Ectodermal cell (in vitro differentiated cells): Measurements from ENCODE around the gene MXRA7.

Source experiments
- H3K27ac ChIP-seq: 2 replicates; pipeline ENCODE4 v1.7.0; 2013; ENCODE audit warnings: mild to moderate bottlenecking, low read depth, low read length; ENCODE audit not compliant: insufficient read depth, poor library complexity, severe bottlenecking
- H3K27me3 ChIP-seq: 2 replicates; pipeline ENCODE4 v1.7.0; 2013; ENCODE audit warnings: mild to moderate bottlenecking, low read length; ENCODE audit not compliant: insufficient read depth, control insufficient read depth, poor library complexity, severe bottlenecking
- H3K36me3 ChIP-seq: one replicate; pipeline ENCODE4 v1.7.0; 2013; ENCODE audit warnings: low read length; ENCODE audit not compliant: control insufficient read depth, insufficient read depth
- H3K4me1 ChIP-seq: one replicate; pipeline ENCODE4 v1.7.0; 2013; ENCODE audit warnings: low read length; ENCODE audit not compliant: control insufficient read depth, insufficient read depth
- H3K4me3 ChIP-seq: 2 replicates; pipeline ENCODE4 v1.7.0; 2013; ENCODE audit warnings: low read depth, low read length, control low read depth; ENCODE audit not compliant: insufficient read depth
- H3K9me3 ChIP-seq: 2 replicates; pipeline ENCODE4 v1.7.0; 2013; ENCODE audit warnings: mild to moderate bottlenecking, low read length, moderate library complexity; ENCODE audit not compliant: control insufficient read depth
- WGBS, 2 experiments: methylation state at CpG; one replicate each; pipeline ENCODE4 v1.1.7; 2013; ENCODE audit warnings: missing lambda C conversion rate in 2 of 2; 5-methylcytosine and 5-hydroxymethylcytosine counted together

MXRA7 gene

DNA sequence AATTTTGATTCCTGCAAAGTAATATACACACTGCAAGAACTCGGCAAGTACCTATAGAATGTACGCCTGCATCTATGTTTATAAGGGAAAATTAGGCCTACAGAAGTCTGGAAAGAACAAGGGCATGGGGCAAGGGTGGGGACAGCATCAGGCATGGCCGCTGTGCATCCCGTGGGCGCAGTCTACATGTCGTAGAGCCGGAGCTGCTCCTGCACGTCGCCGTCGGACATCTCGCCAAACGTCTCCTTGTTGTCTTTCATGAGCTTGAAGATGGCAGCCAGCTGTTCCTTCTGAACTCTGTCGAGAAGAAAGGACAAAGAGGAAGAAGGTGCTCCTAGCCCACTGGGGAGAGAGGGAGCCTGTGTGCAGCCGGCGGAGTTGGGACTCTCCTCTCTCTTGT, 33.4 kb downstream of the MXRA7 start:
- 94 to 95% methylated on average over 16 of the region's 16 CpGs for WGBS, 2 experiments
- Histone ChIP-seq H3K27ac (no peak overlapping the region), H3K9me3 (no peaks in the 10 kb centered on the region), H3K4me1 (no peaks in the 10 kb centered on the region), H3K36me3 (no peaks in the 10 kb centered on the region), H3K27me3 (no peaks in the 10 kb centered on the region), H3K4me3 (no peak overlapping the region)

DNA sequence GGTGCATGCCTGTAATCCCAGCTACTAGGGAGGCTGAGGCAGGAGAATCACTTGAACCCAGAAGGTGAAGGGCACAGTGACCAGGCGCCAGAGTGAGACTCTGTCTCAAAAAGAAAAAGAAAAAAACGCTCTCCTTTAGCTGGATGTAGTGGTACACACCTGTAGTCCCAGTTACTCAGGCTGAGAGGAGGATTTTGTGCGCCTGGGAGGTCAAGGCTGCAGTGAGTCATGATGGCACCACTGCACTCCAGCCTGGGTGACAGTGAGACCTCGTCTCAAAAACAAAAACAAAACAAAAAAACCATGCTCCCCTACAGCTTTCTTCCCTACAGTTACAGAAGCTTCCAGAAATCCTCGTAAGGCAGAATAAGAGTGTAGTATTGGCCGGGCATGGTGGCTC, 34.1 kb downstream of the MXRA7 start:
- Histone ChIP-seq H3K4me3 (no peak overlapping the region), H3K36me3 (no peaks in the 10 kb centered on the region), H3K27me3 (no peaks in the 10 kb centered on the region), H3K9me3 (no peaks in the 10 kb centered on the region), H3K4me1 (no peaks in the 10 kb centered on the region), H3K27ac (no peak overlapping the region)
- 89% methylated on average over 6 of the region's 6 CpGs for WGBS, 2 experiments

DNA sequence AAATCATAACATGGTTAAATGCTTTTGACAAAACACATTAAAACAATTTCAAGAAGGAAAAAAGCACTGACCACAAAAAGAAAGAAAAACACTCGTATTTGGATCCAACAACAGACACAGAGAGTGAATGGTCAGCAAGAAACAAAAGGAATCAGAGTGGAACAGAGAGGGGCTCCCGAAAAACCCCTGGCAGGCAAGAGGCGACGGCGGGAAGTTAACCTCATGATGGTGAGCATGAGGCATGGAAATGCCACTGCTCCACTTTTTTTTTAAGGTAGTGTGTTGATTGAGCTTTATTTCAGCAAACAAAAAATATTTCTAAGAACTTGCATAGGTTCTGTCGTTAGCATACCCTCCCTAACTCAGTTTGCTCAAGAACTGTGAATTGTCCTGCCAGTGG, 35.1 kb downstream of the MXRA7 start:
- 94 to 97% methylated on average over 6 of the region's 6 CpGs for WGBS, 2 experiments
- H3K36me3 ChIP-seq: no peaks in the 10 kb centered on the region
- H3K4me1 ChIP-seq: no peaks in the 10 kb centered on the region

DNA sequence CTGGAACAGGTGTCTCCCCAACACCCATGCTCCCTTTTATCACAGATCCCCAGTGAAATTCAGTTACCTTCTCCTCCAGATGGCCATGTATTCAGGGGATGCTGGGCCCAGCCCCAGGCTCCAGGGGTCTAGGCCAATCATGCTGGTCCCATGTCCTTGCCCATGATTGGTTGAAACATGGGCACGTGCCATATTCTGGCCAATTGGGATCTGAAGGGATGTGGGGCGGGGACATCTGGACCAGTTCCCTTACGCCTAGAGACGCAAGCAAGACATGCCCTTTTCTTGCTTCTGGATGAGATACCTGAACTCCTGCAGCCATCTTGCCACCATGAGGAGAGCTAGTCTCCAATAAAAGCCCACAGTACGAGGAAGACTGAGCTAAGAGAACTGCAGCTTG, 36.2 kb downstream of the MXRA7 start:
- H3K4me3 ChIP-seq: no peak overlapping the region
- H3K4me1 ChIP-seq: no peaks in the 10 kb centered on the region
- H3K27me3 ChIP-seq: no peaks in the 10 kb centered on the region
- H3K27ac ChIP-seq: no peak overlapping the region
- 92 to 94% methylated on average over 5 of the region's 5 CpGs for WGBS, 2 experiments
- no peaks in the 10 kb centered on the region for H3K9me3 ChIP-seq
- no peaks in the 10 kb centered on the region for H3K36me3 ChIP-seq

More for the DNA sequence above, 35.1 kb downstream of the MXRA7 start:
- no peaks in the 10 kb centered on the region for H3K27me3 ChIP-seq
- no peak overlapping the region for H3K4me3 ChIP-seq
- no peak overlapping the region for H3K27ac ChIP-seq
- no peaks in the 10 kb centered on the region for H3K9me3 ChIP-seq

DNA sequence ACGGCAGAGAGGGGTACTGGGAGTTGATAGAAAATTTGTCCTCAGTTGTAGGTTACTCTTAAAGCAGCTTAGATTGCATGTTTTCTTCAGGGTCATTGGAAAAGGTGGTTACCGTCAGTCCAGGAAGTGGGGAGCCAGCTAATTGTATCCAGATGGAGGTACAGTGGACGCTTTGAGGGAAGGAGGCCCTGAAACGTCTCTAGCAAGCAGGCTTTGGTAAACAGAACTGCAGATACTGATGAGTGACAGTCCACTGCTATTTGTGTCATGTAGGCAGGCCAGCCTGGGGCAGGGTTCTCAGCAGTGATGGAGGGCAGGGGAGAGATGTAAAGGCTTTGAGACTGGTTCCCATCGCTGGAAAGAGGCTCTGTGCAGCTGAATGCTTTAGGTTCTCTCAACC, 37.0 kb downstream of the MXRA7 start:
- no peak overlapping the region for H3K27ac ChIP-seq
- no peaks in the 10 kb centered on the region for H3K4me1 ChIP-seq
- H3K4me3 ChIP-seq: no peak overlapping the region
- H3K36me3 ChIP-seq: no peaks in the 10 kb centered on the region
- H3K27me3 ChIP-seq: no peaks in the 10 kb centered on the region
- no peaks in the 10 kb centered on the region for H3K9me3 ChIP-seq
- 90 to 92% methylated on average over 5 of the region's 5 CpGs for WGBS, 2 experiments

DNA sequence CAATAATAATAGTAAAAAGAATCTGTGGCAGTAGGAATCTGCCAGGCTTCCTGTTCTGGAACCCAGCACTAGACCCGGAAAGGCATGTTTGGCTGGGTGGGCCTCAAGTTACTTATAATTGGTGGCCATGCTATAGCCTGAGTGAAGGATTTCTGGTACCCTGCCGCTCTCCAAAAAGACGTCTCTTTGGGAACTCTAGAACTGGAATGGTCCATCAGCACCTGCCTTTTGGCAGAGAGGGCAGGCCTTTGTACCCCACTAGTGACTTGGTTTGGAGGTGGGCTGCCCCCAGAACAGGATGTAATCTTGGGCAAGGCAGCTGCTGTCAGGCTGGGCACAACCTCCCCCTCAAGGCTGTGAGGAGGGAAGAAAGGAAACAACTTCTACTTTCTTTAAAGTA, 37.9 kb downstream of the MXRA7 start:
- Histone ChIP-seq H3K36me3 (no peaks in the 10 kb centered on the region), H3K4me1 (no peaks in the 10 kb centered on the region), H3K4me3 (no peak overlapping the region), H3K27ac (no peak overlapping the region), H3K9me3 (no peaks in the 10 kb centered on the region), H3K27me3 (no peaks in the 10 kb centered on the region)
- 93% methylated on average over 3 of the region's 3 CpGs for WGBS, 2 experiments

DNA sequence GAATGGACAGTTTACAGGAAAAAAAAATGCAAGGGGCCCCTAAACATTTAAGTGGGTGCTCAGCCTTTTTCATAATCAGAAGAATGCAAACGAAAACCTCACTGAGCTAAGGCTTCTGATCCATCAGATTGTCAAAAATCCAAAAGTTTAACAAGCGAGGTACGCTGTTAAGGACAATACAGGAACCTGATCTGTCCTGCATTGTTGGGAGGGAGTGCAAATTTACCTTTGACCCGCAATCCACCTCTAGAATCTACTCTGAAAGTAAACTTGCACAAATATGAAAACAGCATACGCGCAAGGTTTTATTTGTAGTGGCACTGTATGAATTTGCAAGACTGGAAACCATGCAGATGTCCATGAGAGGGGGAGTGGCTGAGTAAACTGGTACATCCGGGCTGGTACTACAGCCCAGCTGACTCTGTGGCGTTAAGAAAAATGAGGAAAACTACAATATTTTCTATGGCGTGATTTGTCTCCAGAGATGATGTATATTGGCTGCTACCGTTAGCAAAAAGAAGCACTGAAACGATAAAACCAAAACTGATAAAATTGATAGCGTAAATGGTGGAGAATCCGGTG, 38.4 kb downstream of the MXRA7 start:
- H3K27ac ChIP-seq: no peak overlapping the region

DNA sequence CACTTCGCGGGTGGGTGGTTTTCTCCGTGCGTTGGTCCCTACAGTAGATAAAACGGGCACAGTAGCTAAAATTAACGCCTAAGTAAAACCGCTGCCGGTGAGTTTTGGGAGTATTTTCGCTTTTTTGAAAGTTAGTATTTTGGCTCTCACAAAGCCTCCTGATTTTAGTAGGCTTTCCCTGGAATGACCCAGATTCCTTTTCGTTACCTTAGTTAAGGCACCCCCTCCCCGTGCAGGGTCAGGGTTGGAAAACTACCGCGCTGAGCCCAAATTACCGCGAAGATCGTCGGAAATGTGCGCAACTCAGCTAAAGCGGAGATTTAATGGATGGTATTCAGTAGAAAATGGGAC, 38.9 kb downstream of the MXRA7 start:
- H3K36me3 ChIP-seq: no peaks in the 10 kb centered on the region
- H3K27ac ChIP-seq: no peak overlapping the region
- WGBS, 2 experiments: 0 to 1% methylated on average over 19 of the region's 19 CpGs
- H3K27me3 ChIP-seq: no peaks in the 10 kb centered on the region
- no peaks in the 10 kb centered on the region for H3K9me3 ChIP-seq
- H3K4me1 ChIP-seq: no peaks in the 10 kb centered on the region
- peak overlapping the region; percentile 56 for H3K4me3 ChIP-seq

More for the DNA sequence above, 38.4 kb downstream of the MXRA7 start:
- no peaks in the 10 kb centered on the region for H3K36me3 ChIP-seq
- H3K4me3 ChIP-seq: peak overlapping the region; percentile 56
- H3K9me3 ChIP-seq: no peaks in the 10 kb centered on the region
- no peaks in the 10 kb centered on the region for H3K27me3 ChIP-seq
- H3K4me1 ChIP-seq: no peaks in the 10 kb centered on the region
- WGBS, 2 experiments: 71 to 75% methylated on average over 13 of the region's 13 CpGs

DNA sequence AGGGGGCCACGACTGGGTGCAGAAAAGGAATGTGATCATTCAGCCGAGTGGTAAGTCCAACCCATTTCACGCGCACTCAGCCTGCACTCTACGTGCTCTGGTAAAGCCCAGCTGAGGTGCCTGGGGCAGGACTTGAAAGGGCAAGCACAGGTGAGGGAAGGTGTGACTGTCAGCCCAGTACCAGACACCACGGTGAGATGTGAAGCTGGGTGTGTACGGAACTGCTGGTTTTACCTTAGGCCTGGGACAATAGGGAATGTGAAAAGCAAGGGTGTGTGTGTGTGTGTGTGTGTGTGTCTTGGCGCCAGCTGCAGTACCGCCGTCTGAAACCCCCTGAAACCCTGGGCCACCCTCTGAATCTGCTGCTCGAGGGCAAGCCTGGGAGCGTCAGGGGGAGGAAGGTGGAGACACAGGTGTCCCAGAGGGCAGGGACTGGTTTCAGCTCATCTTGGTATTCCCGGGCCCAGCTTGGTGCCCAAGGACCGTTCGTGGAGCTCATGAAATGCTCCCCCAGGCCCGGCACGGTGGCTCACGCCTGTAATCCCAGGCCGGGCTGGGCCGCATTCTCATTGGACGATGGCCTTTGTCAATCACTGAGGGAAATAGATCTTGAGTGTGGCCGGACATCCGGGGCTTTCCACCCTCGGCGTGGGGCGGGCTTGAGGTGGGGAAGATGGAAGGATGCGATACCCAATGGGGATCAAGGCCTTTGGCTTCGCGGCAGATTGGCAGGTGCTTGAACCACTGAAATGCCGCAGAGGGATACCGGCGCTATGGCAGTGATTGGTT, 39.4 kb downstream of the MXRA7 start:
- Histone ChIP-seq H3K36me3 (no peaks in the 10 kb centered on the region), H3K9me3 (no peaks in the 10 kb centered on the region), H3K4me1 (no peaks in the 10 kb centered on the region), H3K27ac (no peak overlapping the region), H3K4me3 (peak overlapping the region; percentile 56), H3K27me3 (no peaks in the 10 kb centered on the region)
- WGBS, 2 experiments: 23 to 27% methylated on average over 32 of the region's 32 CpGs

DNA sequence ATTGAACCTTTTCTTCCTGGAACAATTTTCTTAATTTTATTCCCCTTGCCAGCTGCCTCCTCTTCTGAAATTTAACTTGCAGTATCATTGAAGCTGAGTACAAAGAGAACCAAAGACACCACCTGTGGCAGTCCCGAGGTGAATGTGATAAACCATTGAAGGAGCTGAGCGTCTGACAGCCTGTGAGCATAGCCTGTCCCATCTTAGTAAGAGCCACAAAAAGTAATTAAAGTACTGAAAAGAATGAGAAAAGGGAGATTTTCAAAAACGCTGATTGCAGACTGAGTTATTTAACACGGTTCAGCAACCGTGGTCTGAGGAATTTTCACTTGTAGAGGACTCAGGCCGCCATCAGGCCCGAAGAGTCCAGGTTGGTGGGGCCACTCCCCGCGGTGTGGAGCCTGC, 40.0 kb downstream of the MXRA7 start:
- 88% methylated on average over 9 of the region's 9 CpGs for WGBS, 2 experiments
- Histone ChIP-seq H3K4me1 (no peaks in the 10 kb centered on the region), H3K4me3 (no peak overlapping the region), H3K9me3 (no peaks in the 10 kb centered on the region), H3K27ac (no peak overlapping the region), H3K27me3 (no peaks in the 10 kb centered on the region), H3K36me3 (no peaks in the 10 kb centered on the region)
